ENCODE measurements around the gene KRTAP4-11.

DNA sequence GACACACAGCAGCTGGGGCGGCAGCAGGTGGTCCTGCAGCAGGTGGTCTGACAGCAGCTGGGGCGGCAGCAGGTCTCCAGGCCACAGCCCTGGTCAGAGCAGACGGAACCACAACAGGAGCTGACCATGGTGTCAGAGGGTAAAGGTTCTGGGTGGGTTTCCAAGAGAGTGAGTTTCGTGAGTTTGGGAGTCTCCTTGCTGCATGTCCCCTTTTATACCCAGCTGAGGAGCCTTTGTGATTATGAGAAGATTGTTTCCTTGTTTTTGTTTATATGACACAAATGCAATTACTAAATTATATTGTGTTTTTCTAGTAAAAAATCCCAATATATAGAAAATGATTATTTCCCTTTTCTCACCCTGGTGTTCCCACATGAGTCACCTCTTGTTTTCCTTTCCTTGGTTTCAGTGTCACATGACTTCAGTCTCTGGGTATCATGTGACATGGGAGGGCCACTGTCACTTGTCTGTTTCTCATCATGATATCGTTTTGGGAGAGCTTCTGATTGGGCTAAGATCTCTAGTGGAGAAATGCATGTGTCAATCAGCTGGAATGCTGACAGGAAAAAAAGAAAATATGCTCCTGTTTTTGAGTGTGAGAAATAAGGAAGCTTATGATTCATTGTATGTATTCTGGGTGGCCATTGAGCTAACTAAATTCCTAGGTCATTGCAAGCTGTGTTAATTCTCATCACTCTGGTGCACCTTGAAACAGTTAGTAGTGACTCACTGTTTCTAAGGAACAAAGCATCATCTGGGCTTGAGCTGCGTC, 22.4 kb upstream of the KRTAP4-11 start, which contains the start of gene KRTAP4-6:
- TF ChIP-seq, protein P1, sequence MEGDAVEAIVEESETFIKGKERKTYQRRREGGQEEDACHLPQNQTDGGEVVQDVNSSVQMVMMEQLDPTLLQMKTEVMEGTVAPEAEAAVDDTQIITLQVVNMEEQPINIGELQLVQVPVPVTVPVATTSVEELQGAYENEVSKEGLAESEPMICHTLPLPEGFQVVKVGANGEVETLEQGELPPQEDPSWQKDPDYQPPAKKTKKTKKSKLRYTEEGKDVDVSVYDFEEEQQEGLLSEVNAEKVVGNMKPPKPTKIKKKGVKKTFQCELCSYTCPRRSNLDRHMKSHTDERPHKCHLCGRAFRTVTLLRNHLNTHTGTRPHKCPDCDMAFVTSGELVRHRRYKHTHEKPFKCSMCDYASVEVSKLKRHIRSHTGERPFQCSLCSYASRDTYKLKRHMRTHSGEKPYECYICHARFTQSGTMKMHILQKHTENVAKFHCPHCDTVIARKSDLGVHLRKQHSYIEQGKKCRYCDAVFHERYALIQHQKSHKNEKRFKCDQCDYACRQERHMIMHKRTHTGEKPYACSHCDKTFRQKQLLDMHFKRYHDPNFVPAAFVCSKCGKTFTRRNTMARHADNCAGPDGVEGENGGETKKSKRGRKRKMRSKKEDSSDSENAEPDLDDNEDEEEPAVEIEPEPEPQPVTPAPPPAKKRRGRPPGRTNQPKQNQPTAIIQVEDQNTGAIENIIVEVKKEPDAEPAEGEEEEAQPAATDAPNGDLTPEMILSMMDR (IDR thresholded peaks at IDR 0.05; ENCODE audit: low read depth, low read length, poor library complexity, severe bottlenecking) = no peak
- TF ChIP-seq EZH2phosphoT487 (IDR thresholded peaks at IDR 0.05; ENCODE audit: borderline replicate concordance, low read length) = no peak

Measured in DOHH2 (cell line).